Neural crest cell (in vitro differentiated cells): ENCODE data around the gene SCAF11. TPM values are rescaled to one million over a fixed set of nuclear protein-coding genes. Genes with fewer than 3 reads are reported as not detected.

ENCODE experiments used
- DNase-seq: peaks from one replicate; pipeline ENCODE4 v3.0.0; 2021; ENCODE audit warnings: low read depth, mixed read lengths, low spot score
- H3K27ac Mint-ChIP-seq: one replicate; pipeline ENCODE4 v1.8.0; 2021; ENCODE audit warnings: mild to moderate bottlenecking, mixed read lengths; ENCODE audit not compliant: unreplicated experiment
- H3K27me3 Mint-ChIP-seq: 2 replicates; pipeline ENCODE4 v1.8.0; 2021; ENCODE audit warnings: low read depth, mild to moderate bottlenecking, mixed read lengths
- H3K36me3 Mint-ChIP-seq: 2 replicates; pipeline ENCODE4 v1.8.0; 2021; ENCODE audit warnings: low read depth, mild to moderate bottlenecking, mixed read lengths
- H3K4me1 Mint-ChIP-seq: 2 replicates; pipeline ENCODE4 v1.8.0; 2021; ENCODE audit warnings: mixed read lengths
- H3K4me3 Mint-ChIP-seq: one replicate; pipeline ENCODE4 v1.8.0; 2021; ENCODE audit warnings: mild to moderate bottlenecking, mixed read lengths
- H3K9me3 Mint-ChIP-seq: 2 replicates; pipeline ENCODE4 v1.8.0; 2021; ENCODE audit warnings: mixed read lengths
- total RNA-seq: library from RNA; stranded (reverse); gene quantifications from 2 replicates; pipeline ENCODE4 v1.2.1, GENCODE V29; 2021
- TF ChIP-seq, protein P1 (sequence below): fragments of 200-600 bp; sonication (generic); conservative IDR thresholded peaks from 2 replicates; pipeline ENCODE4 v1.5.0; 2021; ENCODE audit warnings: antibody characterized with exemption, mild to moderate bottlenecking

The SCAF11 gene
- total RNA-seq, 1 donor from 2014 or later = 114 TPM

- Mint-ChIP-seq H3K36me3 (peaks cover 39% of the 10 kb centered on the region), H3K4me1 (peaks cover 33% of the 10 kb centered on the region), H3K27ac (peak overlapping the region; percentile 87), H3K27me3 (no peaks in the 10 kb centered on the region), H3K4me3 (no peak overlapping the region), H3K9me3 (peaks cover 9% of the 10 kb centered on the region)
- DNase-seq = no peak
- TF ChIP-seq, protein P1, sequence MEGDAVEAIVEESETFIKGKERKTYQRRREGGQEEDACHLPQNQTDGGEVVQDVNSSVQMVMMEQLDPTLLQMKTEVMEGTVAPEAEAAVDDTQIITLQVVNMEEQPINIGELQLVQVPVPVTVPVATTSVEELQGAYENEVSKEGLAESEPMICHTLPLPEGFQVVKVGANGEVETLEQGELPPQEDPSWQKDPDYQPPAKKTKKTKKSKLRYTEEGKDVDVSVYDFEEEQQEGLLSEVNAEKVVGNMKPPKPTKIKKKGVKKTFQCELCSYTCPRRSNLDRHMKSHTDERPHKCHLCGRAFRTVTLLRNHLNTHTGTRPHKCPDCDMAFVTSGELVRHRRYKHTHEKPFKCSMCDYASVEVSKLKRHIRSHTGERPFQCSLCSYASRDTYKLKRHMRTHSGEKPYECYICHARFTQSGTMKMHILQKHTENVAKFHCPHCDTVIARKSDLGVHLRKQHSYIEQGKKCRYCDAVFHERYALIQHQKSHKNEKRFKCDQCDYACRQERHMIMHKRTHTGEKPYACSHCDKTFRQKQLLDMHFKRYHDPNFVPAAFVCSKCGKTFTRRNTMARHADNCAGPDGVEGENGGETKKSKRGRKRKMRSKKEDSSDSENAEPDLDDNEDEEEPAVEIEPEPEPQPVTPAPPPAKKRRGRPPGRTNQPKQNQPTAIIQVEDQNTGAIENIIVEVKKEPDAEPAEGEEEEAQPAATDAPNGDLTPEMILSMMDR = no peak
Measured at GRCh38 chr12:45879363-45879895, 110.9 kb downstream of the SCAF11 start.

DNA sequence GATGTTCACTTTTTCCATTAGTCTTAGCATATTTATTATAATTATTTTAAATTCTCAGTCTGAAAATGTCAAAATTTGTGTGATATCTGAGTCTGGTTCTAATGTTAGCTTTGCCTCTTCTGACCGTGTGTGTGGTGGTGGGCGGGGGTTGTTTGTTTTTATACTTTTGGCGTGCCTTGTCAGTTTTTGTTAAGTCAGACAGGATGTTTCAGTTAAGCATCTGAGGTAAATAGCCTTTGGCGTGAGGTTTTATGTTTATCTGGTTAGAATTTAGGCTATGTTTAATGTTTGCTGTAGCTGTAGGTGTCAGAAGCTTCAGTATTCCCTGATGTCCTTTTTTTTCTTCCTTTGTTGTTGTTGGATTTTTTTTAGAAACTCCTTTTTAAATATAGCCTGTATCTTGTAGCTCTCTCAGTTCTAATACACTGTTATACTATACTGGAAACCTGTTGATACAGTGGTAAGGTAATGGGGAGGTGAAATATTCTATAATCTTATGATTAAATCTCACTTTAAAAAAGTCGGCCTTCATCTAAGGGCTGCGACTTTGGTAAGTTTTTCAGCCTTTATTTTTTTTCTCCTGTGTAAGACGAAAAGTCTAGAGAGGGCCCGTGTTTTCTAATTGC is 111.6 kb downstream of the SCAF11 start:
- peaks cover 33% of the 10 kb centered on the region for H3K4me1 Mint-ChIP-seq
- peak overlapping the region; percentile 87 for H3K27ac Mint-ChIP-seq
- H3K4me3 Mint-ChIP-seq = no peak overlapping the region
- H3K36me3 Mint-ChIP-seq = peaks cover 44% of the 10 kb centered on the region
- peaks cover 10% of the 10 kb centered on the region for H3K9me3 Mint-ChIP-seq
- TF ChIP-seq, protein P1 = no peak
- H3K27me3 Mint-ChIP-seq = no peaks in the 10 kb centered on the region
- no peak for DNase-seq

GRCh38 chr12:45877069-45877468 is 113.3 kb downstream of the SCAF11 start:
- peaks cover 10% of the 10 kb centered on the region for H3K9me3 Mint-ChIP-seq
- H3K4me1 Mint-ChIP-seq = peaks cover 33% of the 10 kb centered on the region
- TF ChIP-seq, protein P1 = no peak
- H3K4me3 Mint-ChIP-seq = no peak overlapping the region
- H3K27me3 Mint-ChIP-seq = no peaks in the 10 kb centered on the region
- no peak overlapping the region for H3K27ac Mint-ChIP-seq
- DNase-seq = no peak
- peaks cover 52% of the 10 kb centered on the region for H3K36me3 Mint-ChIP-seq

DNA sequence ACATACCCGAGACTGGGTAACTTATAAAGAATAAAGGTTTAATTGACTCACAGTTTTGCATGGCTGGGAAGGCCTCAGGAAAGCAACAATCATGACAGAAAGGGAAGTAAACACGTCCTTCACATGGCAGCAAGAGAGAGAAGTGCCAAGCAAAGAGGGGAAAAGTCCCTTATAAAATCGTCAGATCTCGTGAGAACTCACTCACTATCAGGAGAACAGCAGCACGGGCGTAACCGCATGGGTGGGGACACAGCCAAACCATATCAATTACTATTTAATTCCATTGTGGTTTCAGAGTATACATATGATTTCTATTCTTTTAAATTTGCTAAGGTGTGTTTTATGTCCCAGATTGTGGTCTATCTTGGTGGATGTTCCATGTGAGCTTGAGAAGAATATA is 117.9 kb downstream of the SCAF11 start:
- H3K36me3 Mint-ChIP-seq = peaks cover 48% of the 10 kb centered on the region
- no peak overlapping the region for H3K27ac Mint-ChIP-seq
- DNase-seq = no peak

More for the DNA sequence above, 117.9 kb downstream of the SCAF11 start:
- Mint-ChIP-seq H3K27me3 (no peaks in the 10 kb centered on the region), H3K4me1 (no peaks in the 10 kb centered on the region), H3K4me3 (no peak overlapping the region), H3K9me3 (peaks cover 4% of the 10 kb centered on the region)
- TF ChIP-seq, protein P1 = no peak
